K562 (cell line): ENCODE data around the gene NT5DC2. TPM values are rescaled to one million over a fixed set of nuclear protein-coding genes. Genes with fewer than 3 reads are reported as not detected.

Experiments used
- ATAC-seq: fragments of 200-7000 bp; cut with Tn5 transposase; 3 replicates; pipeline ENCODE4 v1.9.1; 2020; ENCODE audit warnings: moderate library complexity
- BruUV-seq: library from RNA; stranded (reverse); fragments of 400-500 nt; replicated peaks from 2 replicates; lab custom pipeline; 2021; lab: Mats Ljungman, UMichigan
- CTCF ChIA-PET: fragments of 300-600 bp; formaldehyde crosslinking; extraction: SDS; loops from one replicate; lab custom pipeline; 2021; ENCODE audit warnings: low intra/inter-chr PET ratio; lab: Yijun Ruan, JAX
- POLR2A ChIA-PET: fragments of 300-600, 350-650 bp; sonication (Branson Sonifier 250); formaldehyde crosslinking; extraction: SDS; loops from one replicate; lab custom pipeline; 2021; ENCODE audit warnings: antibody characterized with exemption, inconsistent platforms; lab: Yijun Ruan, JAX
- DNase-seq, 4 experiments: peaks; one replicate each; pipeline versions ENCODE4 v3.0.0 to v3.0.0-alpha.2; 2011 to 2018; ENCODE audit warnings: low spot score in 3 of 4, mixed read lengths in 3 of 4; ENCODE audit errors: extremely low read depth in 1 of 4
- FAIRE-seq: peaks from 2 replicates; lab custom pipeline; 2011; peaks lifted over from hg19 to GRCh38; lab: Jason Lieb, UNC
- H2AFZ ChIP-seq: 2 replicates; pipeline ENCODE4 v1.6.0; 2011; ENCODE audit warnings: low read depth, low read length, control low read depth, inconsistent platforms
- H3K27ac ChIP-seq: fragments of 200-600 bp; 3 replicates; pipeline ENCODE4 v1.8.0; 2011; ENCODE audit warnings: low read depth, mild to moderate bottlenecking, control low read depth, inconsistent platforms, low read length, moderate library complexity, mixed read lengths; ENCODE audit errors: extremely low read depth
- H3K27me3 ChIP-seq, 2 experiments: fragments of 300-600 bp in 1 of 2; 2 replicates in 1 of 2; 3 replicates in 1 of 2; pipeline versions ENCODE4 v1.6.0 to v1.8.0; 2011; ENCODE audit warnings: inconsistent platforms in 2 of 2, low read length in 2 of 2, mild to moderate bottlenecking in 1 of 2, mixed read lengths in 1 of 2, moderate library complexity in 1 of 2; ENCODE audit not compliant: control insufficient read depth in 2 of 2, insufficient read depth in 2 of 2
- H3K36me3 ChIP-seq: fragments of 300-600 bp; 3 replicates; pipeline ENCODE4 v1.8.0; 2011; ENCODE audit warnings: mild to moderate bottlenecking, low read length, inconsistent platforms; ENCODE audit not compliant: control insufficient read depth, insufficient read depth
- H3K4me1 ChIP-seq, 2 experiments: fragments of 200-600 bp in 1 of 2; replicated peaks in 1 of 2; 2 replicates in 1 of 2; 3 replicates in 1 of 2; pipeline versions ENCODE4 v1.5.1 to v1.8.0; 2011; ENCODE audit warnings: inconsistent platforms in 2 of 2, low read length in 2 of 2, mild to moderate bottlenecking in 1 of 2, mixed read lengths in 1 of 2, moderate library complexity in 1 of 2; ENCODE audit not compliant: control insufficient read depth in 2 of 2, insufficient read depth in 2 of 2
- H3K4me2 ChIP-seq: 2 replicates; pipeline ENCODE4 v1.6.1; 2011; ENCODE audit warnings: low read length, control low read depth, inconsistent platforms, mixed read lengths; ENCODE audit not compliant: insufficient read depth
- H3K4me3 ChIP-seq: fragments of 200-600 bp; sonication (generic), shearing (Covaris generic); 2 replicates; pipeline ENCODE4 v1.5.1; 2016; ENCODE audit warnings: control low read depth, inconsistent platforms
- H3K79me2 ChIP-seq: fragments of 200-600 bp; 3 replicates; pipeline ENCODE4 v1.8.0; 2011; ENCODE audit warnings: low read length, inconsistent platforms; ENCODE audit not compliant: control insufficient read depth, insufficient read depth
- H3K9ac ChIP-seq, 2 experiments: 2 replicates each; pipeline versions ENCODE4 v1.6.0 to v1.6.1; 2011; ENCODE audit warnings: low read depth in 2 of 2, low read length in 2 of 2, control low read depth in 1 of 2, inconsistent platforms in 1 of 2, mild to moderate bottlenecking in 1 of 2, mixed read lengths in 1 of 2; ENCODE audit not compliant: insufficient read depth in 1 of 2
- H3K9me1 ChIP-seq: one replicate; pipeline ENCODE4 v1.6.0; 2011; ENCODE audit warnings: inconsistent platforms, mild to moderate bottlenecking, low read length, moderate library complexity; ENCODE audit not compliant: control insufficient read depth, insufficient read depth
- H3K9me3 ChIP-seq: replicated peaks from 2 replicates; pipeline ENCODE4 v1.5.1; 2011; ENCODE audit warnings: low read depth, low read length, inconsistent platforms; ENCODE audit not compliant: control insufficient read depth, insufficient read depth
- H4K20me1 ChIP-seq: replicated peaks from 2 replicates; pipeline ENCODE4 v1.6.1; 2011; ENCODE audit warnings: low read length, inconsistent platforms, mixed read lengths; ENCODE audit not compliant: control insufficient read depth, insufficient read depth
- BRCA1 ChIP-seq, 2 experiments: fragments of 450-650 bp in 1 of 2; sonication (generic) in 1 of 2; formaldehyde crosslinking in 1 of 2; IDR thresholded peaks; 2 replicates each; pipeline versions ENCODE4 v1.5.0 to v1.6.1; 2017 to 2020; ENCODE audit warnings: mild to moderate bottlenecking in 1 of 2, missing genetic modification reagents in 1 of 2
- MEIS2 ChIP-seq: fragments of 450-650 bp; IDR thresholded peaks from 2 replicates; pipeline ENCODE4 v1.6.1; 2014; ENCODE audit warnings: mild to moderate bottlenecking; ENCODE audit not compliant: partially characterized antibody
- NONO ChIP-seq, 2 experiments: fragments of 200-400 bp in 1 of 2; fragments of 450-650 bp in 1 of 2; formaldehyde crosslinking in 1 of 2; IDR thresholded peaks; 2 replicates each; pipeline ENCODE4 v1.6.1; 2017; ENCODE audit warnings: low read depth in 2 of 2, mild to moderate bottlenecking in 2 of 2, moderate library complexity in 2 of 2, low read length in 1 of 2
- RCOR1 ChIP-seq, 2 experiments: IDR thresholded peaks; 2 replicates each; pipeline ENCODE4 v1.6.1; 2012; ENCODE audit warnings: low read depth in 2 of 2, low read length in 2 of 2, borderline replicate concordance in 1 of 2, improper control_type of control experiment in 1 of 2
- ZFX ChIP-seq: sonication (generic); formaldehyde crosslinking; IDR thresholded peaks from 2 replicates; pipeline ENCODE4 v1.8.0; 2022; ENCODE audit warnings: mild to moderate bottlenecking, missing genetic modification reagents, moderate library complexity
- ZNF445 ChIP-seq: fragments of 250-450 bp; sonication (Bioruptor Pico); IDR thresholded peaks from 2 replicates; pipeline ENCODE4 v1.4.0; 2020; ENCODE audit warnings: low read depth, mild to moderate bottlenecking, moderate library complexity
- WGBS: fragments of 100-300 bp; shearing (Covaris generic); methylation state at CpG from one replicate; pipeline ENCODE4 v1.1.6; 2016; ENCODE audit warnings: low coverage, mixed read lengths; ENCODE audit not compliant: insufficient coverage; ENCODE audit errors: missing lambda C conversion rate; 5-methylcytosine and 5-hydroxymethylcytosine counted together
- in situ Hi-C: fragments of 300-500 bp; cut with MboI; formaldehyde crosslinking; loops from 4 replicates; pipeline ENCODE4 v1.15.0; 2018; ENCODE audit warnings: inconsistent platforms, mixed read lengths
- intact Hi-C: fragments of 100-400 bp; cut with micrococcal nuclease; formaldehyde crosslinking; loops from 2 replicates; pipeline ENCODE4 v1.14.2; 2022
- polyA plus RNA-seq, 8 experiments: library from polyadenylated mRNA; depleted of rRNA in 4 of 8; stranded (reverse) in 5 of 8; unstranded in 3 of 8; fragments of >200 nt; fragmentation: Nextera tagmentation in 2 of 8; fragmentation: Illumina TruSeq in 1 of 8; extraction: Ambion mirVana in 2 of 8; extraction: Trizol in 1 of 8; gene quantifications; 2 replicates each; pipeline versions ENCODE4 v1.2.1 to v1.2.3, GENCODE V29; 2011 to 2014; ENCODE audit warnings: inconsistent platforms in 1 of 8, missing spikeins in 1 of 8
- total RNA-seq, 7 experiments: library from RNA; depleted of rRNA in 6 of 7; stranded (reverse); fragments of >200 nt in 6 of 7; fragmentation: Illumina TruSeq in 2 of 7; extraction: Trizol in 2 of 7; gene quantifications; 2 replicates each; pipeline versions ENCODE4 v1.2.1 to v1.2.3, GENCODE V29; 2011 to 2021; ENCODE audit warnings: low replicate concordance in 1 of 7
- TF ChIP-seq, protein P1 (sequence below): fragments of 250-450 bp; sonication (Bioruptor Pico); IDR thresholded peaks from 2 replicates; pipeline ENCODE4 v1.5.0; 2021

Gene NT5DC2
- total and polyA plus RNA-seq, 9 of the 15 experiments (the other 6 are each of a cell fraction or from before 2014, with no cell fraction given), result 25.6 to 168 (median 122) TPM

DNA sequence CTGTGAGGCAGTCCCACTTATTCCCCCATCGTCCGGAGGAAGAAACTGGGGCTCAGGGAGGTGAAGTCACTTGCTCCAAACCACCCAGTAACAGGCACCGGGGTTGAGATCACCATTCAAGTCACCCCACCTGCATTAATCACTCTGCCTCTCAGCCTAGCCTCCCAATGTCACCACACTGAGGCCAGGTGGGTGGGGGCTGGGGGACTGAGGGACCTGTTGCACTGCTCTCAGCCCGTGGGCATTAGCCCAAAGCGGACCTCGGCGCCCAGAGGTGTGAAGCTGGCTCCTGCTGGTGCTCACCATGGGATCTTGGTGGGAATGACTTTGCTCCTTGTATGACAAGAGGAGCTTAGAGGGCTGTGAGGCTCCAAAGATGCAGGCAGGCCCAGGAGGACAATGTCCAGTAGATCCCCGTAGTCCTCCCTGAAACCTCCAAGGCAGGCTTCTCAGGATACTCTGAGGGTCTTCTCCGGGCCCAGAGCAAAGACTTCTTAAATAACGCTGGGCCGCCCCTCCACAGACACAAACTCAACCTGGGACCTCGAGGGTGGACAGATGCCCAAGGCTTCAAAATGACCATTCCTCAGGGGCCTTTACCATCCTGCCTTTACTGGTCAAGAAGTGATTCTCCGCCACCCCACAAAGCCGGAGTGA is 1.7 kb downstream of the NT5DC2 start:
- intact Hi-C loops, result no loop called here

More for the DNA sequence above, 1.7 kb downstream of the NT5DC2 start:
- no peak overlapping the region for H2AFZ ChIP-seq
- DNase-seq, result no peak
- peak overlapping the region; percentile 75 for H3K4me3 ChIP-seq
- H3K4me2 ChIP-seq, result peak overlapping the region; percentile 78
- H3K9me3 ChIP-seq, result no peaks in the 10 kb centered on the region
- TF ChIP-seq MEIS2 (peak; percentile 2), NONO (IDR thresholded peaks at IDR 0.05; ENCODE audit: low read depth in 2 of 2, low read length in 1 of 2) (no peak), BRCA1 (IDR thresholded peaks at IDR 0.05) (no peak), BRCA1 (CRISPR knock-in tag; IDR thresholded peaks at IDR 0.05) (0 out of 2 replicates have a peak, but pooled peaks have one; percentile 39), ZNF445 (no peak), RCOR1 (IDR thresholded peaks at IDR 0.05; ENCODE audit: borderline replicate concordance in 1 of 2, low read depth in 2 of 2, low read length in 2 of 2) (no peak), ZFX (peak; percentile 1; the same call in 1 of the 2 replicates)
- TF ChIP-seq, protein P1, sequence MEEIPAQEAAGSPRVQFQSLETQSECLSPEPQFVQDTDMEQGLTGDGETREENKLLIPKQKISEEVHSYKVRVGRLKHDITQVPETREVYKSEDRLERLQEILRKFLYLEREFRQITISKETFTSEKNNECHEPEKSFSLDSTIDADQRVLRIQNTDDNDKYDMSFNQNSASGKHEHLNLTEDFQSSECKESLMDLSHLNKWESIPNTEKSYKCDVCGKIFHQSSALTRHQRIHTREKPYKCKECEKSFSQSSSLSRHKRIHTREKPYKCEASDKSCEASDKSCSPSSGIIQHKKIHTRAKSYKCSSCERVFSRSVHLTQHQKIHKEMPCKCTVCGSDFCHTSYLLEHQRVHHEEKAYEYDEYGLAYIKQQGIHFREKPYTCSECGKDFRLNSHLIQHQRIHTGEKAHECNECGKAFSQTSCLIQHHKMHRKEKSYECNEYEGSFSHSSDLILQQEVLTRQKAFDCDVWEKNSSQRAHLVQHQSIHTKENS (CRISPR knock-in tag), result no peak
- peaks cover 17% of the 10 kb centered on the region for H3K9me1 ChIP-seq
- ATAC-seq, result no peak
- peak overlapping the region; percentile 82 for H3K27ac ChIP-seq
- H3K9ac ChIP-seq, result peak overlapping the region; percentile 82 to 92
- BruUV-seq, result TSS peak; percentile 71
- peaks cover 25 to 56% of the 10 kb centered on the region in 2 experiments for H3K4me1 ChIP-seq
- H4K20me1 ChIP-seq, result peaks cover 12% of the 10 kb centered on the region; the same call in 1 of the 2 replicates
- WGBS, result 44% methylated on average over 9 of the region's 14 CpGs
- ChIA-PET POLR2A (interaction anchor here (0.5 to 1.3 kb wide), 4 partner anchors 11 to 30 kb away, joined by 3 to 5 read pairs (median 4); no protein-coding TSS in a partner anchor), CTCF (no interaction called here)
- no peak for FAIRE-seq
- H3K79me2 ChIP-seq, result peaks cover 71% of the 10 kb centered on the region
- H3K36me3 ChIP-seq, result peaks cover 52% of the 10 kb centered on the region; the same call in 2 of the 3 replicates
- H3K27me3 ChIP-seq, result no peaks in the 10 kb centered on the region
- in situ Hi-C loops, result no loop called here
